Hepatocyte (in vitro differentiated cells): ENCODE results near the gene ARL6IP5. TPM values are rescaled to one million over a fixed set of nuclear protein-coding genes. Genes with fewer than 3 reads are reported as not detected.

Experiments
- DNase-seq: peaks from one replicate; pipeline ENCODE4 v3.0.0-alpha.2; 2016; ENCODE audit warnings: low spot score
- H2AFZ ChIP-seq: fragments of 200-600 bp; sonication (generic); 2 replicates; pipeline ENCODE4 v1.6.0; 2016; ENCODE audit warnings: antibody characterized with exemption, mild to moderate bottlenecking
- H3K27ac ChIP-seq: fragments of 200-600 bp; sonication (generic); 2 replicates; pipeline ENCODE4 v1.5.1; 2016; ENCODE audit warnings: mild to moderate bottlenecking
- H3K27me3 ChIP-seq: fragments of 200-600 bp; sonication (generic); 2 replicates; pipeline ENCODE4 v1.6.1; 2016
- H3K36me3 ChIP-seq: fragments of 200-600 bp; sonication (generic); replicated peaks from 2 replicates; pipeline ENCODE4 v1.5.1; 2016; ENCODE audit warnings: low read depth; ENCODE audit not compliant: insufficient read depth
- H3K4me1 ChIP-seq: fragments of 200-600 bp; sonication (generic); 2 replicates; pipeline ENCODE4 v1.5.1; 2016; ENCODE audit warnings: mild to moderate bottlenecking, moderate library complexity; ENCODE audit not compliant: insufficient read depth
- H3K4me2 ChIP-seq: fragments of 200-600 bp; sonication (generic); 2 replicates; pipeline ENCODE4 v1.6.0; 2016
- H3K4me3 ChIP-seq: fragments of 200-600 bp; sonication (generic); 2 replicates; pipeline ENCODE4 v1.5.1; 2016; ENCODE audit warnings: mild to moderate bottlenecking
- H3K79me2 ChIP-seq: fragments of 200-600 bp; sonication (generic); 2 replicates; pipeline ENCODE4 v1.6.0; 2017; ENCODE audit warnings: mild to moderate bottlenecking
- H3K9me2 ChIP-seq: fragments of 200-600 bp; sonication (generic); replicated peaks from 2 replicates; pipeline ENCODE4 v1.6.0; 2017; ENCODE audit warnings: mild to moderate bottlenecking; ENCODE audit not compliant: insufficient read depth
- H3K9me3 ChIP-seq: fragments of 200-600 bp; sonication (generic); 2 replicates; pipeline ENCODE4 v1.5.1; 2016; ENCODE audit warnings: low read depth, mild to moderate bottlenecking
- H4K20me1 ChIP-seq: fragments of 200-600 bp; sonication (generic); 2 replicates; pipeline ENCODE4 v1.6.0; 2016; ENCODE audit warnings: mild to moderate bottlenecking; ENCODE audit not compliant: insufficient read depth, poor library complexity, severe bottlenecking
- CTCF ChIP-seq: fragments of 200-600 bp; sonication (generic); IDR thresholded peaks from 2 replicates; pipeline ENCODE4 v1.5.1; 2016; ENCODE audit warnings: antibody characterized with exemption, mild to moderate bottlenecking; ENCODE audit not compliant: poor library complexity
- EZH2 ChIP-seq: fragments of 200-600 bp; sonication (generic); IDR thresholded peaks from 2 replicates; pipeline ENCODE4 v1.6.1; 2016; ENCODE audit warnings: antibody characterized with exemption, mild to moderate bottlenecking, borderline replicate concordance
- EZH2phosphoT487 ChIP-seq: fragments of 200-600 bp; sonication (generic); IDR thresholded peaks from one replicate; pipeline ENCODE4 v1.6.1; 2018; ENCODE audit warnings: antibody characterized with exemption, mild to moderate bottlenecking, low read depth, moderate library complexity; ENCODE audit not compliant: unreplicated experiment, severe bottlenecking
- WGBS: methylation state at CpG from one replicate; pipeline ENCODE4 v1.1.6; 2016; ENCODE audit warnings: low lambda C conversion rate; ENCODE audit errors: missing lambda C conversion rate; 5-methylcytosine and 5-hydroxymethylcytosine counted together
- polyA plus RNA-seq: library from polyadenylated mRNA; unstranded; fragments of >200 nt; fragmentation: Nextera tagmentation; extraction: Ambion mirVana; gene quantifications from 2 replicates; pipeline ENCODE4 v1.2.1, GENCODE V29; 2016
- total RNA-seq: library from RNA; depleted of rRNA; stranded (reverse); fragments of >200 nt; gene quantifications from 2 replicates; pipeline ENCODE4 v1.2.3, GENCODE V29; 2014

Gene ARL6IP5
- total and polyA plus RNA-seq, 2 experiments from 2014 or later: 72.2 to 103 TPM

- no peak overlapping the region for H2AFZ ChIP-seq
- no peak overlapping the region for H3K4me3 ChIP-seq
- H3K9me2 ChIP-seq: no peaks in the 10 kb centered on the region
- no peak for TF ChIP-seq EZH2phosphoT487
- no peak for TF ChIP-seq CTCF
- no peak for TF ChIP-seq EZH2
- peaks cover 51% of the 10 kb centered on the region for H3K4me1 ChIP-seq
- peak overlapping the region; percentile 94 for H3K27ac ChIP-seq
- H3K9me3 ChIP-seq: no peaks in the 10 kb centered on the region
- peaks cover 47% of the 10 kb centered on the region for H3K79me2 ChIP-seq
- no peaks in the 10 kb centered on the region for H3K36me3 ChIP-seq
- peaks cover 2% of the 10 kb centered on the region for H4K20me1 ChIP-seq
- H3K27me3 ChIP-seq: no peaks in the 10 kb centered on the region
- H3K4me2 ChIP-seq: peak overlapping the region; percentile 18
- peak; percentile 68 for DNase-seq
Observed at GRCh38 chr3:69082805-69083204, 1.9 kb upstream of the ARL6IP5 start.

- TF ChIP-seq CTCF (no peak), EZH2 (no peak), EZH2phosphoT487 (no peak)
- H3K36me3 ChIP-seq: no peaks in the 10 kb centered on the region
- H3K9me3 ChIP-seq: no peaks in the 10 kb centered on the region
- H3K27ac ChIP-seq: peak overlapping the region; percentile 94
- H3K4me3 ChIP-seq: peak overlapping the region; percentile 86
- H3K4me1 ChIP-seq: peaks cover 55% of the 10 kb centered on the region
- WGBS: 1% methylated on average over 26 of the region's 26 CpGs
- H3K79me2 ChIP-seq: peaks cover 49% of the 10 kb centered on the region
- peaks cover 12% of the 10 kb centered on the region for H4K20me1 ChIP-seq
- DNase-seq: peak; percentile 48
- peak overlapping the region; percentile 91 for H3K4me2 ChIP-seq
- no peaks in the 10 kb centered on the region for H3K9me2 ChIP-seq
- H2AFZ ChIP-seq: peak overlapping the region; percentile 70
- no peaks in the 10 kb centered on the region for H3K27me3 ChIP-seq
Observed at GRCh38 chr3:69085168-69085832, 563 bp downstream of the ARL6IP5 start.

GRCh38 chr3:69085833-69086722, 1.3 kb downstream of the ARL6IP5 start:
- no peaks in the 10 kb centered on the region for H3K9me3 ChIP-seq
- peak overlapping the region; percentile 94 for H3K27ac ChIP-seq
- H3K9me2 ChIP-seq: no peaks in the 10 kb centered on the region
- H2AFZ ChIP-seq: peak overlapping the region; percentile 70
- H3K27me3 ChIP-seq: no peaks in the 10 kb centered on the region
- H4K20me1 ChIP-seq: peaks cover 12% of the 10 kb centered on the region
- peaks cover 50% of the 10 kb centered on the region for H3K4me1 ChIP-seq
- peak; percentile 82 for DNase-seq
- no peaks in the 10 kb centered on the region for H3K36me3 ChIP-seq
- WGBS: 30% methylated on average over 8 of the region's 8 CpGs
- H3K4me3 ChIP-seq: peak overlapping the region; percentile 86
- peak overlapping the region; percentile 91 for H3K4me2 ChIP-seq
- peaks cover 55% of the 10 kb centered on the region for H3K79me2 ChIP-seq
- TF ChIP-seq EZH2phosphoT487: no peak
- TF ChIP-seq EZH2: no peak
- TF ChIP-seq CTCF: no peak
